HG03039 (cell line): ENCODE data around the gene SNX5.
"Not testable (repeated sequence)": the region's sequence is repeated elsewhere in the genome, so short reads cannot be mapped to it uniquely, and the experiment has no call there.

Source experiments
- ATAC-seq: cut with Tn5 transposase; IDR thresholded peaks from one replicate; pipeline ENCODE4 v1.9.1; 2021; ENCODE audit warnings: mild to moderate bottlenecking, moderate library complexity; ENCODE audit not compliant: unreplicated experiment

SNX5 gene

GRCh38 chr20:17960927-17961586 lies 7.5 kb downstream of the SNX5 start:
- no peak for ATAC-seq

- not testable (repeated sequence) for ATAC-seq
Observed at GRCh38 chr20:17960400-17960885, 8.2 kb downstream of the SNX5 start.

GRCh38 chr20:17959257-17959627 lies 9.4 kb downstream of the SNX5 start:
- ATAC-seq = no peak

DNA sequence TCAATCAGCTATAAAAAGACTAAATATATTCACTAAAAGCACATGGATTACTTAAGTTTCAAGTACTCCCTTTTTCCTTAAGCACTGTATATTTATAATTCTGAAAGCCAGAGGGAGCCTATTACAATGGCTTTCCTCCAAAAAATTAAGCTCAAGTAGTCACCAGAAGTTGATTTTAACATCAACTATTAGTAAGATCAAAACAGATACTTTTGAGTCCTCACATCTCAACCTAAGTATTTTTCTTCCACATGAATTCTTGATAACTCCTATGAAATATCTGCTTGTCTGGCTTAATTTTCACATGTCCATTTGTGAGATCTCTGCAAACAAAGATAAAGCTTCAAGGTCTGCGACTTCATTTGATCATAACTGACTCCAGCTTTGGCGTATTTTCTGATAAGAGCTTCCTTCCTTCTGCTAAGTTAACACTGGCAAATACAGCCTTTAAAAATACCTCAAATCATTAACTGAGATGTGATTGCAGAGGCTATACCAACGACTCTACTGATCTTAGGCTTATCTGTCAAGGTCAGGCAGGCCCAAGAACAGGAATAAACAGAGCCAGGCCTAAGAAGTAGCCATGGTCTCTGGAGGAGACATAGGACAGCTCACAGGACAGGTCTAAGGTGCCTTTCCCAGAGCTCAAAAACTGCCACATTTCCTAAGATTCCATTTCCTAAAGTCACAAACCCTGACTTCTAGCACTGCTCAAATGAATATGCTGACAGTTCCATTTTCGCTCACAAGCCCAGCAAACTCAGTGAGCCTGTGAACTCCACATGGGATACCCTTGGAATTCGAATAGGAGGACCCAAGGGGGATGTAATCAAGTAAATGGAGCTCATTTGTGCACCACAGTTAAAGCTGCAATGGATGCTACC lies 10.0 kb downstream of the SNX5 start:
- no peak for ATAC-seq

GRCh38 chr20:17957505-17958363 lies 10.9 kb downstream of the SNX5 start:
- ATAC-seq = no peak

GRCh38 chr20:17956099-17956685 lies 12.4 kb downstream of the SNX5 start:
- ATAC-seq = no peak

GRCh38 chr20:17955302-17955701 lies 13.3 kb downstream of the SNX5 start:
- ATAC-seq = no peak

GRCh38 chr20:17953935-17954334 lies 14.7 kb downstream of the SNX5 start:
- ATAC-seq = no peak

DNA sequence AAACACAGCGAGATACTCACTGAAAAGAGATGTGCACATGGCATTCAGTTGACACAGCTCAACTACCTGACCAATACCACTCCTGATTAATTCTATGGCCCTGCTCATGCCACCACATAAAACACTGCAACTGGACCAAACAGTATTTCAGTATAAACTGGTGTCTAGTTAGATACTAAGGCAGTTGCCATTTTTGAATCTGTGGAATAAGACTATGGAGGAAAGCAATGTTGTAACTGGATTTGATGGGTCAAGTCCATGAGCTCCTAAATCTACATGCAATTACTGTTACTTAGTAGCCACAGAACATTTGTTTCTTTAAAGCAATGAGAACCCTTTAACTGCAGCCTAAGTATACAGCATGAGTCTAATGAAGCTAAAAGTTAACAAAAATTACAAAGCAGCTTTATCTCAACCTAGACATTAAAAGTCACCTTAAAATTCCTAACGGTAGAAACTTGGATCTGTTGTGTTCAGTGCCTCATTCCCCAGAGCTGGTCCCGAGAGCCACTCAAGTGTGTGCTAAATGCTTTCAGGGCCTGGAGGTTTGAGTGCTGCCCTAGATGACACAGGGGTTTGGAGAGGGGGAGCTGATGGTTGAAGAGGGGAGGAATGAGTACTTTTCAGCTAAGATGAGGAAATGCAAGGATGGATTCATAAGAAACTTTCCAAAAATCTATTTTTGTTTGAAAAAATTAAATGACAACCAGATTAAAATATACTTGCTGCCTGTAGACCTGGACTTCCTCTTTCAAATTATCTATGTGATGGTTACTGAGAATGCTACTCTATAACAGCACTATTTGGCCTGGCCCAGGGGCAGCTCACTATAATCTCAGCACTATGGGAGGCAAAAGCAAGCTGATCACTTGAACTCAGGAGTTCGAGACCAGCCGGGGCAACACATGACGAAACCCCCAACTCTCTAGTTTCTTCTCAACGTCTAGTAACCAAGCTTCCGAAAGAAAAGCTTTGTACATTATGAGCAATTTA lies 15.6 kb downstream of the SNX5 start:
- ATAC-seq = no peak

- ATAC-seq = no peak
Observed at GRCh38 chr20:17951323-17951722, 17.3 kb downstream of the SNX5 start.

- no peak for ATAC-seq
Observed at GRCh38 chr20:17950670-17951069, 17.9 kb downstream of the SNX5 start.

DNA sequence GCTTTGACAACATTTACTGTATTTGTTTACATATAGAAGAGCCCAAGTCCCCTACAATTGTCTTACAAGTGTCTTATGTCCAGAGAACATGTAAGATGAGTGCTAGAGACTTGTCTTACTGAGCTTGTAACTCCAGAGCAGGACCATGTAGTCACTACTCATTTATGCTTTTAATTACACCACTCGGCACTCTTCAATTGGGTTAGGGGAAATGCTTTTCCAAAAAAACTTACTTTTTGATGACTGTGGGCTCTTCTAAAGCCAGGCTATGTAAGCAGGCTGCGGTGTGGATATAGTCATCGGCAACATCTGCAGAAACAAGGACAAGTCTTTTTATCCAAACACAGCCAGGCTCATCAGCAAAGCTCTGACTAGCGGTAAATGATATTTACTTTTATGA lies 18.7 kb downstream of the SNX5 start:
- ATAC-seq = no peak

DNA sequence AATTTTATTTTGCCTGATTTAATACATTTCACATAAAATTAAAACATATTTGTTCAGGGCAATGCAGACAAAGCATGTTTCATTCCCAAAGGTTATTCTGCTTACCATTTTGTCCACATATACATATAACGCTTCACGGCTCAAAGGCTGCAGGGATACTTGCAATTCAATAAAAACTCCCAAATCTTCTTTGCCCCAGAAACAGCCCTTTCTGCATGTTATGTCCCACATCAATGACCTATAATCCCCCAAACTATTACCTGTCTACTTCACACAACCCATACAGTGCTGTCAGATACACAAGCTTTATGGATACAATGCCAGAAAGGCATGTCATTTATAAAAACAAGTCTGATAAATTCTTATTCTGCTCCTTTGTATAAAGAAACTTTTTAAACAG lies 20.2 kb downstream of the SNX5 start:
- no peak for ATAC-seq

DNA sequence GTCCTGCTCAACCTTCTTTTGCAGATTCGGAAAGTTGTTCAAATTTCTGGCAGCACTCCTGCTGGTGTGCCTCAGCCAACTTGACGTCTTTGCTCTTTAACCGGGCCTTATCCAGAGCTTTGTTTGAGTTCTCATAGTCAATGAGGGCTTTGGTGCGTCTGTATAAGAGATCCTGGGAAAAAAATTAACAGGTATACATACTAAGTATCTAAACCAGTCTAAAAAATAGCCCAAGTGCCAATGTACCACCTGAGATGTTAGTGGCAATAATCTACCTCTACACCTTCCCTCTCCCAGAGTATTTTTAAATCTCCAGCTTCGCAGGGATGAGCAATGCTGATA lies 21.1 kb downstream of the SNX5 start:
- no peak for ATAC-seq

DNA sequence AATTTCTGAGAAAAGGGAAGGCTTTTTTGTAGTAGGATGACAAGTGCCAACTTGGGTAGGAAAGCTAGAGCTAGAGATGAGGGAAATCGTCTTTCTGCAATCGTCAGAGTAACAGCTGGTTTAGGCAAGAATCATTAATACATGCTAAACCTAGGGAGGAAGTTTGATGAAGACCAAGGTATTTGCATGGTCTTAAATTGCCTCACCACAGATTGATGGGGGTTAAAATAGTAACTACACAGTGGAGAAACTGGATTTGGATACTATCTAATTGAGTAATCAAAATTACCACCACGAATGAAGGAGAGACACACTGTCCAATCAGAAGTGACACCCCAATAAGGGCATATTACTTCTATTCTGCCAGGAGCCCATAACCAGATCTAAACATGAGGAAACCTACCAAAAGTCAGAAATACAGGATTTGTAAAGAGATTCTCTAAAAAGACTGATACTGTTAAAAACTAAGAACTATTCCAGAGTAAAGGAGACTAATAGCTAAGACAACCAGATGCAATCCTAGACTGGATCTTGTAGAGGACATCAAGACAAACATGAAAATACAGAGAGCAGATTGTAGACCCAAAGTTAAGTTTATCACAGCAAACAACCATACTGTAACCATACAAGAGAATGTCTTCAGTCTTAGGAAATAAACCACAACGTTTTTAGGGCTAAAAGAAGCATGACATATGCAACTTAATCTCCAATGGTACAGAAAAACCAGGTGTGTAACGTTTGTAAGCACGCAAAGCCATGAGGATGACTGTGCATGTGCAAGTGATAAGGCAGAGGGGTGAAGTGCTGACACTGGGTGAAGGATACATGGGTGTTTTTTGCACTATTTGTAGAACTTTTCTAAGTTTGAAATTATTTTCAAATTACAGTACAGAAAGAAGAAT lies 21.8 kb downstream of the SNX5 start:
- no peak for ATAC-seq

DNA sequence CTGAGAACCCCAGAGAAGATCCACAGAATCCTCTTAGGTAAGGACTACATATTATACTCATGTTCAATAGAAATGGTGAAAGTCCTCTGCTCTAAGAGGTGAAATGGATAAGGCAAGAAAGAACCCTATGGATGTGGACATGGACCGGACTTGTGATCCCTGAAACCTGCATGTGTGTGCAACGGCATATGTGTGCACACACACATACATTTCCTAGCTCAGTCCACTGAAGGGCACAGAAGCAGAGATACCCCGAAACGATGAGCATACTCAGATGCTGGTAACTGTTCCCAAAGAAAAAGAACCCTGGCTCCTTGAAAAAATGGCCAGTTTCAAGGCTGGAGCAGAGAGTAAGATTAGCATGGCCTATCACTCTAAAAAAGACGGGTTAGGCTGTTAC lies 22.6 kb downstream of the SNX5 start:
- ATAC-seq = no peak

DNA sequence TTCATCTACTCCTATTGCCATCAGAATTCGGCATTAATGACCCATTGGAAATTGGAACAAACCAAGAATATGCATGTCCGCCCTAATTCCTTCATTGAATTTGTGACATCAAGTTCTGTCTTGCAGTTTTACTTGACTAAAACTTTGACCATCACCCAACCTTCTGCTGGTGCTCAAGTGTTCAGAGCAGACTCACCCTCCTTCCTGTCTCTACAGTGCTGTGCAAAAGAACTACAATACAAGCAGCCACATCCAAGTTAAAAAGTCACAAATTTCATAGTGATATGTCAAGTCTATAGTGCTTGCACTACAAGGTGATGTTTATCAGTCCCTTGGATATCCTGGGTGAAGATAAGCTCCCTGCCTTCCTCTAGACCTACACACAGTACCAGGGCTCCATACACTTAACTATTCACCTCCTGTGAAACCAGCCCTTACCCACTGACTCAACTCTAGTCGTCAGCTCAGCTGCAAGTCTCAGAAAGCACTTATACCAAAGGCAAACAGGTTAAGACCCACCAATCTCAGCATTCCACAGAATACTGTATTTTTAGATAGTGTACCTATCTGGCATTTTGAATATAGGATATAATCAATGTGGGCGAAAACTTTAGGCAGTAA lies 23.6 kb downstream of the SNX5 start:
- ATAC-seq = no peak

DNA sequence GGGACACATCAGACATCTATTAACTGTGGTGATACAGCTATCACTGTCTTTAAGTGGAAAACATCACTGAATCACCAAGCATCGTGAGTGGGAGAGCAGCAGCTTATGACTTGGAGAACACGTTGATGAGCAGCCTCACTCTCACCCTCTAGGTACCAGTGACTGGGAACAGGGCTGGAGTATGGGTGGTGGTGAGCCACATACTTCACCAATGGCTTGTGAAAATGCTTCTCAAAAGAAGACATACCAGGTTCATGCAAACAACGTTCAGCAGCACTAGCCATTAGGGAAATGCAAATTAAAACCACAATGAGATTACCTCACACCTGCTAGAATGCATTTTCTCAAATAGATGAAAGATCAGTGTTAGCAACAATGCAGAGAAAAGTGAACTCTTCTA lies 25.3 kb downstream of the SNX5 start:
- no peak for ATAC-seq
